HCT116 (cell line): ENCODE data around the gene DTX3L.

ENCODE experiments used
- CEBPB ChIP-seq: IDR thresholded peaks from 2 replicates; pipeline ENCODE4 v1.6.1; 2012; ENCODE audit warnings: low read depth
- EZH2 ChIP-seq: fragments of 200-600 bp; sonication (generic); IDR thresholded peaks from 2 replicates; pipeline ENCODE4 v1.6.1; 2017; ENCODE audit warnings: antibody characterized with exemption, mixed run types
- FOSL1 ChIP-seq: IDR thresholded peaks from 2 replicates; pipeline ENCODE4 v1.6.1; 2012; ENCODE audit warnings: low read depth
- POLR2A ChIP-seq: IDR thresholded peaks from 2 replicates; pipeline ENCODE4 v1.7.0; 2011; ENCODE audit warnings: borderline replicate concordance; ENCODE audit not compliant: insufficient read depth, insufficient read length; ENCODE audit errors: extremely low read depth
- RAD21 ChIP-seq: IDR thresholded peaks from 2 replicates; pipeline ENCODE4 v1.6.1; 2012; ENCODE audit warnings: low read depth, mild to moderate bottlenecking
- ZNF274 ChIP-seq: fragments of 200-500 bp; sonication (Bioruptor generic); IDR thresholded peaks from 2 replicates; pipeline ENCODE4 v1.6.1; 2014; ENCODE audit warnings: mild to moderate bottlenecking, low read depth, low read length, inconsistent platforms
- TF ChIP-seq, protein P1 (sequence below), 3 experiments: fragments of 200-600 bp in 1 of 3; sonication (generic) in 1 of 3; IDR thresholded peaks in 2 of 3; conservative IDR thresholded peaks in 1 of 3; 2 replicates each; pipeline ENCODE4 v1.5.1; 2012 to 2017; ENCODE audit warnings: low read depth in 2 of 3, low read length in 2 of 3, antibody characterized with exemption in 1 of 3, borderline replicate concordance in 1 of 3, control low read depth in 1 of 3, mild to moderate bottlenecking in 1 of 3, mixed read lengths in 1 of 3, mixed run types in 1 of 3, moderate library complexity in 1 of 3; ENCODE audit not compliant: insufficient read depth in 1 of 3
- TF ChIP-seq, protein P2 (sequence below): IDR thresholded peaks from 2 replicates; pipeline ENCODE4 v1.6.1; 2012
- TF ChIP-seq, protein P3 (sequence below): IDR thresholded peaks from 2 replicates; pipeline ENCODE4 v1.6.1; 2012; ENCODE audit warnings: low read depth
- TF ChIP-seq, protein P4 (sequence below): IDR thresholded peaks from 2 replicates; pipeline ENCODE4 v1.6.1; 2011; ENCODE audit warnings: mild to moderate bottlenecking, low read length, moderate library complexity; ENCODE audit not compliant: insufficient replicate concordance; ENCODE audit errors: extremely low read depth

DNA sequence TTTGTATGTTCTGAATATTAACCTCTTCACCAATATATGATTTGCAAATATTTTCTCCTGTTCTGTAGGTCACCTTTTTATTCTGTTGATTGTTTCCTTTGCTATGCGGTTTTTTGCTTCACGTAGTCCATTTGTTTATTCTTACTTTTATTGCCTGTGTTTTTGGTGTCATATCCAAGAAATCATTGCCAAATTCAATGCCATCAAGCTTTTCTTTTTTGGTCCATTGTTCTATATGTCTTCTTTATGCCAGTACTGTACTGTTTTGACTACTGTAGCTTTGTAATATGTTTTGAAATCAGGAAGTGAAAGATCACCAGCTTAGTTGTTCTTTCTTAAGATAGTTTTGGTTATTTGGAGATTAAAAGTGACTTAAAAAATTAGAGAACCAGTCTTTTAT lies 17.5 kb downstream of the DTX3L start:
- TF ChIP-seq, protein P1, sequence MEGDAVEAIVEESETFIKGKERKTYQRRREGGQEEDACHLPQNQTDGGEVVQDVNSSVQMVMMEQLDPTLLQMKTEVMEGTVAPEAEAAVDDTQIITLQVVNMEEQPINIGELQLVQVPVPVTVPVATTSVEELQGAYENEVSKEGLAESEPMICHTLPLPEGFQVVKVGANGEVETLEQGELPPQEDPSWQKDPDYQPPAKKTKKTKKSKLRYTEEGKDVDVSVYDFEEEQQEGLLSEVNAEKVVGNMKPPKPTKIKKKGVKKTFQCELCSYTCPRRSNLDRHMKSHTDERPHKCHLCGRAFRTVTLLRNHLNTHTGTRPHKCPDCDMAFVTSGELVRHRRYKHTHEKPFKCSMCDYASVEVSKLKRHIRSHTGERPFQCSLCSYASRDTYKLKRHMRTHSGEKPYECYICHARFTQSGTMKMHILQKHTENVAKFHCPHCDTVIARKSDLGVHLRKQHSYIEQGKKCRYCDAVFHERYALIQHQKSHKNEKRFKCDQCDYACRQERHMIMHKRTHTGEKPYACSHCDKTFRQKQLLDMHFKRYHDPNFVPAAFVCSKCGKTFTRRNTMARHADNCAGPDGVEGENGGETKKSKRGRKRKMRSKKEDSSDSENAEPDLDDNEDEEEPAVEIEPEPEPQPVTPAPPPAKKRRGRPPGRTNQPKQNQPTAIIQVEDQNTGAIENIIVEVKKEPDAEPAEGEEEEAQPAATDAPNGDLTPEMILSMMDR (IDR thresholded peaks at IDR 0.05 in 2 of 3, conservative IDR thresholded peaks at IDR 0.05 in 1 of 3; ENCODE audit: borderline replicate concordance in 1 of 3, insufficient read depth in 1 of 3, low read depth in 2 of 3, low read length in 2 of 3): no peak
- TF ChIP-seq ZNF274 (no peak), POLR2A (no peak), CEBPB (no peak), FOSL1 (no peak), EZH2 (no peak), RAD21 (no peak)
- TF ChIP-seq, protein P2, sequence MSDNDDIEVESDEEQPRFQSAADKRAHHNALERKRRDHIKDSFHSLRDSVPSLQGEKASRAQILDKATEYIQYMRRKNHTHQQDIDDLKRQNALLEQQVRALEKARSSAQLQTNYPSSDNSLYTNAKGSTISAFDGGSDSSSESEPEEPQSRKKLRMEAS: no peak
- TF ChIP-seq, protein P3, sequence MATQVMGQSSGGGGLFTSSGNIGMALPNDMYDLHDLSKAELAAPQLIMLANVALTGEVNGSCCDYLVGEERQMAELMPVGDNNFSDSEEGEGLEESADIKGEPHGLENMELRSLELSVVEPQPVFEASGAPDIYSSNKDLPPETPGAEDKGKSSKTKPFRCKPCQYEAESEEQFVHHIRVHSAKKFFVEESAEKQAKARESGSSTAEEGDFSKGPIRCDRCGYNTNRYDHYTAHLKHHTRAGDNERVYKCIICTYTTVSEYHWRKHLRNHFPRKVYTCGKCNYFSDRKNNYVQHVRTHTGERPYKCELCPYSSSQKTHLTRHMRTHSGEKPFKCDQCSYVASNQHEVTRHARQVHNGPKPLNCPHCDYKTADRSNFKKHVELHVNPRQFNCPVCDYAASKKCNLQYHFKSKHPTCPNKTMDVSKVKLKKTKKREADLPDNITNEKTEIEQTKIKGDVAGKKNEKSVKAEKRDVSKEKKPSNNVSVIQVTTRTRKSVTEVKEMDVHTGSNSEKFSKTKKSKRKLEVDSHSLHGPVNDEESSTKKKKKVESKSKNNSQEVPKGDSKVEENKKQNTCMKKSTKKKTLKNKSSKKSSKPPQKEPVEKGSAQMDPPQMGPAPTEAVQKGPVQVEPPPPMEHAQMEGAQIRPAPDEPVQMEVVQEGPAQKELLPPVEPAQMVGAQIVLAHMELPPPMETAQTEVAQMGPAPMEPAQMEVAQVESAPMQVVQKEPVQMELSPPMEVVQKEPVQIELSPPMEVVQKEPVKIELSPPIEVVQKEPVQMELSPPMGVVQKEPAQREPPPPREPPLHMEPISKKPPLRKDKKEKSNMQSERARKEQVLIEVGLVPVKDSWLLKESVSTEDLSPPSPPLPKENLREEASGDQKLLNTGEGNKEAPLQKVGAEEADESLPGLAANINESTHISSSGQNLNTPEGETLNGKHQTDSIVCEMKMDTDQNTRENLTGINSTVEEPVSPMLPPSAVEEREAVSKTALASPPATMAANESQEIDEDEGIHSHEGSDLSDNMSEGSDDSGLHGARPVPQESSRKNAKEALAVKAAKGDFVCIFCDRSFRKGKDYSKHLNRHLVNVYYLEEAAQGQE: no peak
- TF ChIP-seq, protein P4, sequence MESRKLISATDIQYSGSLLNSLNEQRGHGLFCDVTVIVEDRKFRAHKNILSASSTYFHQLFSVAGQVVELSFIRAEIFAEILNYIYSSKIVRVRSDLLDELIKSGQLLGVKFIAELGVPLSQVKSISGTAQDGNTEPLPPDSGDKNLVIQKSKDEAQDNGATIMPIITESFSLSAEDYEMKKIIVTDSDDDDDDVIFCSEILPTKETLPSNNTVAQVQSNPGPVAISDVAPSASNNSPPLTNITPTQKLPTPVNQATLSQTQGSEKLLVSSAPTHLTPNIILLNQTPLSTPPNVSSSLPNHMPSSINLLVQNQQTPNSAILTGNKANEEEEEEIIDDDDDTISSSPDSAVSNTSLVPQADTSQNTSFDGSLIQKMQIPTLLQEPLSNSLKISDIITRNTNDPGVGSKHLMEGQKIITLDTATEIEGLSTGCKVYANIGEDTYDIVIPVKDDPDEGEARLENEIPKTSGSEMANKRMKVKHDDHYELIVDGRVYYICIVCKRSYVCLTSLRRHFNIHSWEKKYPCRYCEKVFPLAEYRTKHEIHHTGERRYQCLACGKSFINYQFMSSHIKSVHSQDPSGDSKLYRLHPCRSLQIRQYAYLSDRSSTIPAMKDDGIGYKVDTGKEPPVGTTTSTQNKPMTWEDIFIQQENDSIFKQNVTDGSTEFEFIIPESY: no peak
